HepG2 (cell line): ENCODE results near the gene AFDN.

Experiments used
- CTCF ChIP-seq: sonication (generic); formaldehyde crosslinking; IDR thresholded peaks from 2 replicates; pipeline ENCODE4 v1.5.0; 2020; ENCODE audit warnings: mild to moderate bottlenecking, missing genetic modification reagents, moderate library complexity
- EZH2 ChIP-seq: conservative IDR thresholded peaks from 2 replicates; pipeline ENCODE4 v1.6.1; 2012; ENCODE audit warnings: mild to moderate bottlenecking, low read depth, low read length, moderate library complexity
- PRDM4 ChIP-seq: sonication (generic); formaldehyde crosslinking; IDR thresholded peaks from 2 replicates; pipeline ENCODE4 v1.9.0; 2021; ENCODE audit warnings: missing genetic modification reagents, borderline replicate concordance
- SAFB2 ChIP-seq: sonication (generic); formaldehyde crosslinking; IDR thresholded peaks from 2 replicates; pipeline ENCODE4 v1.5.1; 2020; ENCODE audit warnings: missing genetic modification reagents, low read depth, mild to moderate bottlenecking, borderline replicate concordance
- ZNF800 ChIP-seq: sonication (generic); formaldehyde crosslinking; IDR thresholded peaks from 2 replicates; pipeline ENCODE4 v1.4.0; 2020; ENCODE audit warnings: missing genetic modification reagents

- no peak for TF ChIP-seq CTCF (CRISPR knock-in tag)
- no peak for TF ChIP-seq ZNF800
- TF ChIP-seq EZH2 = no peak
- no peak for TF ChIP-seq PRDM4 (CRISPR knock-in tag)
- TF ChIP-seq SAFB2 = no peak
Measured at GRCh38 chr6:167910652-167911051, 83.9 kb downstream of the AFDN start.
